ENCODE data around the gene CDH23.

DNA sequence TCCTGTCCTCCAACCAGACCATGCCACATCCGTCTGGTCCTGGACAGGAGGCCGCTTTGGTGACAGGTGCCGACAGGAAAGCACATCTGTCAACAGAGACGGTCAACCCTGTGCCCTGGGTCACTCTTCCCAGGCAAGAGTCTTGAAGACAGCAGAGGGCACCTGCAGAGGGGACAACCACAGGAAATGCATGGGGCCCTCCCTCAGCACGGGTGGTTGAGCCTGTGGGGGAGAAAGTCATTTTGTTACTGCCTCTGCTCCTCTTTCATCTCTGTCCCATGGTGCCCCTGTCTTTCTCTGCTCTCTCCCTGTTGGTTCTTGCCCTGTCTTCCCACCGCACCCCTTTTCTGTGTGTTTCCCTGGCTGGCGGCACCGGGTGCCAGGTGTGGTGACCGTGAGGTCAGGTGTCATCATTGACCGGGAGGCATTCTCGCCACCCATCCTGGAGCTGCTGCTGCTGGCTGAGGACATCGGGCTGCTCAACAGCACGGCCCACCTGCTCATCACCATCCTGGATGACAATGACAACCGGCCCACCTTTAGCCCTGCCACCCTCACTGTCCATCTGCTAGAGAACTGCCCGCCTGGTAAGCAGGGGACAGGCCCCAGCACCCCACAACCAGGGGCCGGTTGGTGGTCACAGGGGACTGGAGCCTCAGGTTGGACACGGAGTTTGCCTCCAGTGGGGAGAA, 394.2 kb downstream of the CDH23 start:
- TF ChIP-seq EZH2 (IDR thresholded peaks at IDR 0.05; ENCODE audit: low read length) (no peak), CTCF (optimal IDR thresholded peaks at IDR 0.05 in 1 of 3, IDR thresholded peaks at IDR 0.05 in 1 of 3, conservative IDR thresholded peaks at IDR 0.05 in 1 of 3; ENCODE audit: extremely low read depth in 1 of 3, insufficient read depth in 2 of 3, low read length in 3 of 3) (no peak)
